Superior temporal gyrus (tissue), 1 donor: Measurements from ENCODE around the gene KCTD2.

Experiments
- DNase-seq: peaks from one replicate; pipeline ENCODE4 v3.0.0-alpha.2; 2016; ENCODE audit errors: extremely low spot score

KCTD2 gene

GRCh38 chr17:75099881-75100595 is 53.0 kb downstream of the KCTD2 start:
- DNase-seq = no peak

DNA sequence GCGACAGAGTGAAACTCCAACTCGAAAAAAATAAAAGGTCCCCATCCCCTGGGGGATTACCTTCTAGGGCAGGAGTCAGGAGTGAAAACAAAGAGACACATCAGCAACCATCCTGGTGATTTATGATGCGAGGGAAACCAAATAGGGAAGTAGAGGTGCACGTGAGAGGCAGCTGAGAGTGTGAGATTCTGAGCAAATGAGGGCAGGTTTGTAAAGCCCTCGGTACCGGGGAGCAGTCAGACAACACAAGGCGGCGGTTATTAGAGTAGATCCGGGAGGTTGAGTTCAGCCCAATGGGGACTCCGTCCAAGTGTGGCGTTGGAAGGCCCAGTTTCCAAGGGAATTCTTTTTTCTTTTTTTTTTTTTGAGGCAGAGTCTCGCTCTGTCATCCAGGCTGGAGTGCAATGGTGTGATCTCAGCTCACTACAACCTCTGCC is 55.4 kb downstream of the KCTD2 start:
- DNase-seq = no peak

DNA sequence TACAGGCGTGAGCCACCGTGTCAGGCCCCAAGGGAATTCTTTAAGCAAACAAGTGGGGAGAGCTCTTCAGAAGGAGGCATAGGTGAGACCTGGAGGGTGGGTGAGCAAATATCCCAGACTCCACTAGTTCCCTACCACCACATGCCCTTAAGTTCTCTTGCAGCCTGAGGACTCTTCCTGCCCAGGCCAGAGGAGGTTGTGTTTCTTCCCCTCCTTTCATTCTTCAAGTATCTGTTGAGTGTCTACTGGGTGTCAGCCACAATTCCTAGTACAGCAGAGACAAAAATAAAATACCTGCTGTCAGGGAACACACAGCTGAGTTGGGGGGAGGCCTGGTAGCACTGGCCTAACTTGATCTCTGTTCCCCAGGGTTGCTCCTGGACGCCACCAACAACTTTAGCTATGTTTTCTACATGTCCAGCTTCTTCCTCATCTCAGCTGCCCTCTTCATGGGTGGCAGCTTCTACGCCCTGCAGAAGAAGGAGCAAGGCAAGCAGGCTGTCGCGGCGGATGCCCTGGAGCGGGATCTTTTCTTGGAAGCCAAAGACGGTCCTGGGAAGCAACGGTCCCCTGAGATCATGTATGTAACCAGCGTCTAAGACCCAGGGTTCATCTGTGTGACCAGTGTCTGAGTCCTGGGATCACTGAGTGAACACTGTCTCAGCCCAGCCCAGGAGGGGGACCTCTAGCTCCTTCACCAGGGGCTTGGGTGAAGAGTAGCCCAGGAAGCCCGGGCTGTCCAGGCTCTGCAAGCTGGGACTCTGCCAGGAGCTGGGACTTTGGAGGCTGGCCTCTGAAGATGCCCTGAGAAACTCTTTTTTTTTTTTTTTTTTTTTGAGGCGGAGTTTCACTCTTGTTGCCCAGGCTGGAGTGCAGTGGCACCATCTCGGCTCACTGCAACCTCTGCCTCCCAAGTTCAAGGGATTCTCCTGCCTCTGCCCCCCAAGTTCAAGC is 56.9 kb downstream of the KCTD2 start:
- DNase-seq = no peak

GRCh38 chr17:75105126-75106080 is 58.4 kb downstream of the KCTD2 start:
- no peak for DNase-seq

DNA sequence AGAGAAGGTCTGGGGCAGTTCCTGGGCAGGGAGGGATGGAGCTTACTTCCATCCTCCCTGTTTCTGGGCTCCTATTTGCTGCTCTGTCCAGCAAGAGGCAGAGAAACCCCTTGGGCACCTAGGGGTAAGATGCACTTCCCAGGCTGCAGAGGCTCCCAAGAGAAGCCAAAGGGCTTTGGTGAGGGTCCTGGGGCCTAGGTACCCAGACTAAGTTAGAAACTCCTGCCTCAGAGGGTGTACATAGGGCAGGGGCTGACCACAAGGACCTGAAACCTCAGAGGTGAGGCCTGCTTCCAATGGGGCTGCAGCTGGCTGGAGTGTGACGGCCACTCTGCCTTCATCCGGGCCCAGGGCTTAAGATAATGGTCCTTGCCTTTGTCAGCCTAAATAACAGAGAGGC is 61.2 kb downstream of the KCTD2 start:
- DNase-seq = no peak

- no peak for DNase-seq
Measured at GRCh38 chr17:75109046-75109406, 62.0 kb downstream of the KCTD2 start.

DNA sequence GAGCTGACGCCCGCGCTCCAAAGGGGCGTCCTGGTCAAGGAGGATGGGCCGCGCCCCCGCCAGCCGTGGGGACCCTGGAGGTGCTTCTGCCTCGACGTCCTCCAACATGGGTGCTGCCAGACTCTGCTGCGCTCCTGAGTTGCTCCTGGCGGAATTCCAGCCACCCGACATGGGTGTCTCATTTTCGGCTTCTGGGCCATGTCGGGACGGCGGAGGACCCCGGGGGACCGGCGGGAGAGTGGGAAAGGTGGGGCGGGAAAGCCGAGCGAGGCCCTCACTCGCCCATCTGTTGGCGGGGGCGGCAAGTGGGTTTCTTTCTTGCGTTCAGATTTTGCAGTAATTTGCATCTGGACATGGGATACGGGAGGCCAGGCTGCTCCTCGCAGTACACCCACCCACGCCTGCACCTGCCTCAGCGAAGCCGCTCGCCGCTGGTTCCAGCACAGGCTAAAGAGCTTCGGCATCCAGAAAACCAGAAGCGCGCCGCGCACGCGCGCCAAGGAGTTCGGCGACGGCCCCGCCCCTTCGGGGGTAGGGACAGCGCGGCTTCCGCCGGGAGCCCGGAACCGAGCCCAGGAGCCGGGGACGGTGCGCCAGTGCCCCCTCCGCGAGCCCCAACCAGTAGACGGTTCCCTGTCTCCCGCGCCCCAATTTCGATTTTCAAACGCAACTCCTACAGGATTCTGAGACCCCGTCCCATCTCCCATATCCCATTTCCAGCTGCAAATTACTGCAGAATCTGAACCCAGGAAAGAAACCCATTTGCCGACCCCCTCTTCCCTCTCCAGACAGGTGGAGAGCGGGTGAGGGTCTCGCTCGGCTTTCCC is 62.6 kb downstream of the KCTD2 start, which contains the start of gene ARMC7:
TSS of gene ARMC7 (plus strand) at position 563 of the 827 bp plus-strand sequence. CDS start 320 bp downstream, outside the sequence.
- peak; percentile 86 for DNase-seq

DNA sequence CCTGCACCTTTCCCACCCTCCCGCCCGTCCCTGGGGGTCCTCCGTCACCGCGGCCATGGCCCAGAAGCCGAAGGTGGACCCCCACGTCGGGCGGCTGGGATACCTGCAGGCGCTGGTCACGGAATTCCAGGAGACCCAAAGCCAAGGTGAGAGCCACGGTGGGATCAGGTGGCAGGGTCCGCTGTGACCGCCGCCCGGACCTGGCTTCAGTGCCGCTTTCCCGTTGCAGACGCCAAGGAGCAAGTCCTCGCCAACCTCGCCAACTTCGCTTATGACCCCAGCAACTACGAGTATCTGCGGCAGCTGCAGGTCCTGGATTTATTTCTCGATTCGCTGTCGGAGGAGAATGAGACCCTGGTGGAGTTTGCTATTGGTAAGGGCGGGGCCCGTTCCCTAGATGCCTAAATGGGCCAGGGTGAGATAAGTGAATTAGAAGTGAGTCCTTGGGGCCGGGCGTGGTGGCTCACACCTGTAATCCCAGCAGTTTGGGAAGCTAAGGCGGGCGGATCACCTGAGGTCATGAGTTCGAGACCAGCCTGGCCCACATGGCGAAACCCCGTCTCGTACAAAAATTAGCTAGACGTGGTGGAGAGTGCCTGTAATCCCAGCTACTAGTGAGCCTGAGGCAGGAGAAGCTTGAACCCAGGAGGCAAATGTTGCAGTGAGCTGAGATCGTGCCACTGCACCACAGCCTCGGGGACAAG is 63.4 kb downstream of the KCTD2 start:
- no peak for DNase-seq

DNA sequence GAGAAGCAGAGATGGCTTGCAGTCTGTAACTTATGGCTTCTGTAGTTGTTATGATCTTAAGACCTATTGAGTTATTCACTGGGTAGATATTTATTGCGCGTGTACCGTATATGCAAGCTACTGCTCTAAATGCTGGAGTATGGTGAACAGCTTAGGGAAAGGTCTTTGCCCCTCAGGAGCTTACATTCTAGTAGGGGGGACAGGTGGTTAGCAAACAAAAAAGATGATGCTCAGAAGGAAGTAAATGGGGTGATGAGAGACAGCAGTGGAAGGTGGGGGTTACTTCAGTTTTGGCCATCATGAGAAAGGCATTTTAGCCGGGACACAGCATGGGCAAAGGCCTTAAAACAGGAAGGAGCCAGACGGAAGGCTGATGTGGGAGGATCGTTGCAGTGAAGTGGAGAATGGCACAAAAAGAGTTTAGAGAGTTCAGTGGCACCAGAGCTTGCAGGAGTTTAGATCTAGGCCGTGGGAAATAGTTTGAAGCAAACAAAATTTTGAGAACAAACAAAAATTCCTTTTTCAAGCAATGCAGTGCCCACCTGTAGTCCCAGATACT is 64.8 kb downstream of the KCTD2 start:
- DNase-seq = no peak

DNA sequence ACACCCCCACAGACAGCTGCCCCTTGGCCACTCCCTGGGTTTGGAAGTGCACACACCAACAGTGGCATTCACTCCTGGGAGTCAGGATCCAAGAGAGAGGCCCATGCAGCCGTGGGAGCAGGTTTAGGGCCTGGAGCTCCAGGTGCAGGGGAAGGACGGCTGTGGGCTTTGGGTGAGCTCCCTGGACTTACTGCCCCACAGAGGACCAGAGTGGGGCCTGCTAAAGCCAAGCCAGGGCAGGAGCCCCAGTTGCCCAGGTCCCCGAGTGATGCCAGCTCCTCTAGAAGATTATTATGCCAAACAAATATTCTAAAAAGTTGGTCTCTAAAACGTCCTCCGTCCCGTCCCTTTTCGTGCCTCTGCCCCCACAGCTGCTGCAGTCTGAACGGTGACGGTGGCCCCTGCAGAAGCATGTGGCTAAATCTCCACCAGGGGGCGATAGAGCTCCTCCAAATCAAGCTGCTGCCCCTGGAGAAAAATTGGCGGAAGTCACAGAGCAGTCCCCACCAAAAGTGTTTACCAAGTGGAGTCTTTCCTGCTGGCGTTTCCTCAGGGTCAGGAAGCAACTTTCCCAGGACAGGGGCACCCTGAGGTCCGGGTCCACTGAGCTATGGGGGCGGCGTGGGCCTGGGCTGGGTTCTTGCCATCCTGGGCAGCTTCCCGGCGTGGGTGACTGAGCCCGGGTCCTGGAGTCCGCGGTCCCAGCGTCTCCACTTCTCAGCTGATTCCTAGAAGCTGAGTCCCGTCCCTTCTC is 67.0 kb downstream of the KCTD2 start:
- DNase-seq = peak; percentile 95

DNA sequence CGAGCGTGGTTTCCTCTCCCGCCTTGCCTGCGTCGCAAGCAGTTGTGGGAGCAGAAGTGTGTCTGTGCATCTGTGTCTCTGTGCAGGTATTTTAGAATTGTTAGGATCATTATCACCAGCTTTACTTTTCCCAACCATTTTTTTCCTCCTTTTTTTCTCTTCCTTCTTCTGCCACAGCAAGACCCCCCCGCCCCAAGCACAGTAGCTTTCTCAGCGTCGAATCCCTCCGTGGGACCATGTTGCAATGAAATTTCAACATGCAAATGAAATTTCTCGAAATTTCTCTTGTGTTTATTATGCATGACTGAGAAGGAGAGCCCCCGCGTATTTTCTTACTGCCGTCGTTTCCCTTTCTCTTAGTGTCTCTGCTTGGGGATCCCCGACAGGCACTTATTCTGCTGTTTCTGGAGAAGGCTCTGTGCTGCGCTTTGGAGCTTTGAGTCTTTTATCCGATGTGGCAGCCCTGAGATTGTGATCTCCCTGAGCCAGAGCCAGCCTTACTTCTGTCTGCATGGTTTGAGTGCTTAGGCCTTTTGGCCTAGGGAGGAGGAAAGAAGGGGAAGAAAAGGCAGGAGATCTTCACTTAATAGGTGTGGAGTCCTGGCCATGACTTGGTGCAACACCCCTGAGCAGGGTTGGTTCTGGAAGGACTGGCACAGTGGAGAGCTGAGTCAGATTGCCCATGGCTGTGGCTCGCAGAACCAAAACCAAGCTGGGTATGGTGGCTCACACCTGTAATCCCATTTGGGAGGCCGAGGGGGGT is 67.7 kb downstream of the KCTD2 start:
- DNase-seq = no peak
